HEK293 (cell line): ENCODE results near the gene SLC29A1.

ENCODE experiments used
- BCL11A ChIP-seq: fragments of 450-650 bp; formaldehyde crosslinking; IDR thresholded peaks from 2 replicates; pipeline ENCODE4 v1.5.1; 2016; ENCODE audit warnings: low read depth, missing biosample characterization, missing genetic modification characterization
- BCL11B ChIP-seq: fragments of 450-650 bp; formaldehyde crosslinking; IDR thresholded peaks from 2 replicates; pipeline ENCODE4 v1.5.1; 2016; ENCODE audit warnings: low read depth, missing biosample characterization, missing genetic modification characterization
- GLIS2 ChIP-seq: fragments of 450-650 bp; formaldehyde crosslinking; IDR thresholded peaks from 2 replicates; pipeline ENCODE4 v1.5.1; 2016; ENCODE audit warnings: missing biosample characterization, missing genetic modification characterization
- HIC1 ChIP-seq: fragments of 450-650 bp; formaldehyde crosslinking; IDR thresholded peaks from 2 replicates; pipeline ENCODE4 v1.5.1; 2016; ENCODE audit warnings: missing biosample characterization, missing genetic modification characterization
- HOXC10 ChIP-seq: sonication (generic); formaldehyde crosslinking; IDR thresholded peaks from 2 replicates; pipeline ENCODE4 v1.8.1; 2023; ENCODE audit warnings: mild to moderate bottlenecking, missing genetic modification reagents
- RBAK ChIP-seq: fragments of 450-650 bp; formaldehyde crosslinking; IDR thresholded peaks from 2 replicates; pipeline ENCODE4 v1.5.1; 2016; ENCODE audit warnings: missing biosample characterization, missing genetic modification characterization
- REPIN1 ChIP-seq: fragments of 450-650 bp; formaldehyde crosslinking; IDR thresholded peaks from 2 replicates; pipeline ENCODE4 v1.5.1; 2017; ENCODE audit warnings: missing biosample characterization, missing genetic modification characterization, low read depth
- SALL2 ChIP-seq: fragments of 450-650 bp; formaldehyde crosslinking; IDR thresholded peaks from 2 replicates; pipeline ENCODE4 v1.5.0; 2017; ENCODE audit warnings: missing biosample characterization, mild to moderate bottlenecking, missing genetic modification characterization, borderline replicate concordance
- ZBTB44 ChIP-seq: fragments of 450-650 bp; IDR thresholded peaks from 2 replicates; pipeline ENCODE4 v1.5.1; 2018; ENCODE audit warnings: missing biosample characterization, mild to moderate bottlenecking, missing genetic modification characterization
- ZBTB6 ChIP-seq: fragments of 450-650 bp; formaldehyde crosslinking; IDR thresholded peaks from 2 replicates; pipeline ENCODE4 v1.5.1; 2017; ENCODE audit warnings: missing biosample characterization, missing genetic modification characterization
- ZFP37 ChIP-seq: fragments of 450-650 bp; formaldehyde crosslinking; IDR thresholded peaks from 2 replicates; pipeline ENCODE4 v1.5.1; 2016; ENCODE audit warnings: missing biosample characterization, missing genetic modification characterization
- ZFP69B ChIP-seq: fragments of 450-650 bp; formaldehyde crosslinking; IDR thresholded peaks from 2 replicates; pipeline ENCODE4 v1.5.1; 2016; ENCODE audit warnings: missing biosample characterization, missing genetic modification characterization
- ZNF133 ChIP-seq: fragments of 450-650 bp; formaldehyde crosslinking; IDR thresholded peaks from 2 replicates; pipeline ENCODE4 v1.5.1; 2016; ENCODE audit warnings: missing biosample characterization, missing genetic modification characterization
- ZNF2 ChIP-seq: fragments of 450-650 bp; formaldehyde crosslinking; IDR thresholded peaks from 2 replicates; pipeline ENCODE4 v1.5.1; 2016; ENCODE audit warnings: missing biosample characterization, missing genetic modification characterization
- ZNF341 ChIP-seq: fragments of 450-650 bp; formaldehyde crosslinking; IDR thresholded peaks from 2 replicates; pipeline ENCODE4; 2016; ENCODE audit warnings: low read depth, missing biosample characterization, missing genetic modification characterization
- ZNF366 ChIP-seq: fragments of 450-650 bp; formaldehyde crosslinking; conservative IDR thresholded peaks from 2 replicates; pipeline ENCODE4 v1.5.1; 2016; ENCODE audit warnings: missing biosample characterization, missing genetic modification characterization
- ZNF394 ChIP-seq: fragments of 450-650 bp; formaldehyde crosslinking; IDR thresholded peaks from 2 replicates; pipeline ENCODE4 v1.5.1; 2016; ENCODE audit warnings: missing biosample characterization, missing genetic modification characterization, mild to moderate bottlenecking, moderate library complexity, borderline replicate concordance
- ZNF544 ChIP-seq: fragments of 450-650 bp; formaldehyde crosslinking; IDR thresholded peaks from 2 replicates; pipeline ENCODE4 v1.5.0; 2017; ENCODE audit warnings: missing biosample characterization, missing genetic modification characterization
- ZNF549 ChIP-seq: fragments of 450-650 bp; IDR thresholded peaks from 2 replicates; pipeline ENCODE4 v1.5.1; 2018; ENCODE audit warnings: missing biosample characterization, missing genetic modification characterization, mild to moderate bottlenecking, inconsistent platforms, moderate library complexity
- ZNF558 ChIP-seq: fragments of 450-650 bp; formaldehyde crosslinking; IDR thresholded peaks from 2 replicates; pipeline ENCODE4 v1.5.1; 2016; ENCODE audit warnings: missing biosample characterization, missing genetic modification characterization
- ZNF660 ChIP-seq: fragments of 450-650 bp; IDR thresholded peaks from 2 replicates; pipeline ENCODE4 v1.5.1; 2018; ENCODE audit warnings: missing biosample characterization, mild to moderate bottlenecking, missing genetic modification characterization
- ZNF664 ChIP-seq: fragments of 450-650 bp; formaldehyde crosslinking; IDR thresholded peaks from 2 replicates; pipeline ENCODE4 v1.5.1; 2016; ENCODE audit warnings: missing biosample characterization, missing genetic modification characterization
- ZNF701 ChIP-seq: fragments of 450-650 bp; formaldehyde crosslinking; IDR thresholded peaks from 2 replicates; pipeline ENCODE4 v1.5.1; 2016; ENCODE audit warnings: missing biosample characterization, missing genetic modification characterization
- ZNF776 ChIP-seq: fragments of 450-650 bp; formaldehyde crosslinking; IDR thresholded peaks from 2 replicates; pipeline ENCODE4 v1.5.0; 2017; ENCODE audit warnings: missing biosample characterization, missing genetic modification characterization, borderline replicate concordance
- ZNF785 ChIP-seq: fragments of 450-650 bp; formaldehyde crosslinking; IDR thresholded peaks from 2 replicates; pipeline ENCODE4 v1.5.1; 2016; ENCODE audit warnings: missing biosample characterization, missing genetic modification characterization
- ZNF792 ChIP-seq: fragments of 450-650 bp; formaldehyde crosslinking; IDR thresholded peaks from 2 replicates; pipeline ENCODE4 v1.5.1; 2016; ENCODE audit warnings: missing biosample characterization, missing genetic modification characterization
- ZSCAN18 ChIP-seq: fragments of 450-650 bp; formaldehyde crosslinking; IDR thresholded peaks from 2 replicates; pipeline ENCODE4 v1.5.1; 2016; ENCODE audit warnings: missing biosample characterization, missing genetic modification characterization
- ZSCAN23 ChIP-seq: fragments of 450-650 bp; formaldehyde crosslinking; IDR thresholded peaks from 2 replicates; pipeline ENCODE4 v1.5.1; 2016; ENCODE audit warnings: missing biosample characterization, missing genetic modification characterization
- TF ChIP-seq, protein P1 (sequence below): fragments of 450-650 bp; formaldehyde crosslinking; IDR thresholded peaks from 2 replicates; pipeline ENCODE4 v1.5.1; 2017; ENCODE audit warnings: missing biosample characterization, missing genetic modification characterization
- TF ChIP-seq, protein P2 (sequence below): fragments of 450-650 bp; formaldehyde crosslinking; IDR thresholded peaks from 2 replicates; pipeline ENCODE4 v1.5.1; 2016; ENCODE audit warnings: missing biosample characterization, missing genetic modification characterization

SLC29A1 gene

DNA sequence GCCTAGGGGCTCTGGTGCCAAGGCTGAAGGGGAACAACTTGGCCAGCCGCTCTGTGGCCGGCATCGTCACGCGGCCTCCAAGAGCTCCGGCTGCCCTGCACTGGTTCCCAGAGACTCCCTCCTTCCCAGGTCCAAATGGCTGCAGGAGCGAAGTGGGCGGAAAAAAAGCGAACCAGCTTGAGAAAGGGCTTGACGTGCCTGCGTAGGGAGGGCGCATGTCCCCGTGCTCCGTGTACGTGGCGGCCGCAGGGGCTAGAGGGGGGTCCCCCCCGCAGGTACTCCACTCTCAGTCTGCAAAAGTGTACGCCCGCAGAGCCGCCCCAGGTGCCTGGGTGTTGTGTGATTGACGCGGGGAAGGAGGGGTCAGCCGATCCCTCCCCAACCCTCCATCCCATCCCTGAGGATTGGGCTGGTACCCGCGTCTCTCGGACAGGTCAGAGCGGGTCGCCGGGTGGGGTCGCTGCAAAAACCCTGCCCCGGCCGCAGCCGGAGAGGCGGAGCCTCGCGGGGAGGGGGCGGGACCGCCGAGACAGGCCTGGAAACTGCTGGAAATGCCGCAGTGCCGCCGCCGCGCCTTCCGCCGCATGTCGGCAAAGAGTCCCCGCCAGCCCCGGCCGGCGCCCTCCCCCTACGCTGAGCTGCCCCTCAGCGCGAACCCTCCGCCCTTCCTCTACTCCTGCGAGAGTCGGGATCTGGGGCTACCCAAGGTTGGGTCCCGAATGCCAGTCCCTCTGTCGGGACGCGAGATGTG is 22.7 kb downstream of the SLC29A1 start (continued):
- TF ChIP-seq, protein P1, sequence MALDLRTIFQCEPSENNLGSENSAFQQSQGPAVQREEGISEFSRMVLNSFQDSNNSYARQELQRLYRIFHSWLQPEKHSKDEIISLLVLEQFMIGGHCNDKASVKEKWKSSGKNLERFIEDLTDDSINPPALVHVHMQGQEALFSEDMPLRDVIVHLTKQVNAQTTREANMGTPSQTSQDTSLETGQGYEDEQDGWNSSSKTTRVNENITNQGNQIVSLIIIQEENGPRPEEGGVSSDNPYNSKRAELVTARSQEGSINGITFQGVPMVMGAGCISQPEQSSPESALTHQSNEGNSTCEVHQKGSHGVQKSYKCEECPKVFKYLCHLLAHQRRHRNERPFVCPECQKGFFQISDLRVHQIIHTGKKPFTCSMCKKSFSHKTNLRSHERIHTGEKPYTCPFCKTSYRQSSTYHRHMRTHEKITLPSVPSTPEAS (tag by site-specific recombination), result peak; percentile 52
- TF ChIP-seq ZNF133 (tag by site-specific recombination), result no peak
- TF ChIP-seq BCL11B, result peak; percentile 77; the same call in 1 of the 2 replicates
- 0 out of 2 replicates have a peak, but pooled peaks have one; percentile 10 for TF ChIP-seq ZSCAN23
- TF ChIP-seq ZBTB44, result peak; percentile 73
- peak; percentile 89; the same call in 1 of the 2 replicates for TF ChIP-seq BCL11A
- TF ChIP-seq HOXC10, result no peak
- TF ChIP-seq ZNF558 (tag by site-specific recombination), result no peak
- no peak for TF ChIP-seq ZNF549 (tag by site-specific recombination)
- 0 out of 2 replicates have a peak, but pooled peaks have one; percentile 10 for TF ChIP-seq ZNF664 (tag by site-specific recombination)
- peak; percentile 75 for TF ChIP-seq ZNF366 (tag by site-specific recombination)
- TF ChIP-seq SALL2 (tag by site-specific recombination), result no peak
- TF ChIP-seq, protein P2, sequence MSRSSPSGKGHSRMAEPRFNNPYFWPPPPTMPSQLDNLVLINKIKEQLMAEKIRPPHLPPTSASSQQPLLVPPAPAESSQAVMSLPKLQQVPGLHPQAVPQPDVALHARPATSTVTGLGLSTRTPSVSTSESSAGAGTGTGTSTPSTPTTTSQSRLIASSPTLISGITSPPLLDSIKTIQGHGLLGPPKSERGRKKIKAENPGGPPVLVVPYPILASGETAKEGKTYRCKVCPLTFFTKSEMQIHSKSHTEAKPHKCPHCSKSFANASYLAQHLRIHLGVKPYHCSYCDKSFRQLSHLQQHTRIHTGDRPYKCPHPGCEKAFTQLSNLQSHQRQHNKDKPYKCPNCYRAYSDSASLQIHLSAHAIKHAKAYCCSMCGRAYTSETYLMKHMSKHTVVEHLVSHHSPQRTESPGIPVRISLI (tag by site-specific recombination), result no peak
- no peak for TF ChIP-seq HIC1
- peak; percentile 98 for TF ChIP-seq GLIS2 (tag by site-specific recombination)
- no peak for TF ChIP-seq ZNF792 (tag by site-specific recombination)
- TF ChIP-seq RBAK, result no peak
- TF ChIP-seq REPIN1 (tag by site-specific recombination), result peak; percentile 79; the same call in 1 of the 2 replicates
- peak; percentile 77; the same call in 1 of the 2 replicates for TF ChIP-seq ZNF394 (tag by site-specific recombination)
- TF ChIP-seq ZNF660 (tag by site-specific recombination), result peak; percentile 72
- peak; percentile 41; the same call in 1 of the 2 replicates for TF ChIP-seq ZNF785 (tag by site-specific recombination)
- no peak for TF ChIP-seq ZNF776 (tag by site-specific recombination)
- TF ChIP-seq ZFP37, result peak; percentile 24; the same call in 1 of the 2 replicates
- no peak for TF ChIP-seq ZBTB6 (tag by site-specific recombination)
- 0 out of 2 replicates have a peak, but pooled peaks have one; percentile 55 for TF ChIP-seq ZSCAN18 (tag by site-specific recombination)
- TF ChIP-seq ZNF2 (tag by site-specific recombination), result peak; percentile 78
- no peak for TF ChIP-seq ZNF544
- peak; percentile 8 for TF ChIP-seq ZNF341 (tag by site-specific recombination)
- TF ChIP-seq ZFP69B (tag by site-specific recombination), result peak; percentile 83
- TF ChIP-seq ZNF701 (tag by site-specific recombination), result no peak
